ENCODE results near the gene SPATA32.

The SPATA32 gene

GRCh38 chr17:45236282-45236606, 25.6 kb downstream of the SPATA32 start:
- no peak overlapping the region for H3K4me3 ChIP-seq (ENCODE audit: low read depth in 1 of 2, low read length in 2 of 2)
- no peaks in the 10 kb centered on the region for H3K9me3 ChIP-seq (ENCODE audit: insufficient read depth, low read length, severe bottlenecking)
- peaks cover 51% of the 10 kb centered on the region for H4K20me1 ChIP-seq (ENCODE audit: insufficient read depth, low read length)
- DNase-seq, result no peak
- peaks cover 94% of the 10 kb centered on the region for H3K36me3 ChIP-seq (ENCODE audit: insufficient read depth, low read length)
- H3K79me2 ChIP-seq (ENCODE audit: insufficient read depth, low read length), result peaks cover 50% of the 10 kb centered on the region
- H2AFZ ChIP-seq (ENCODE audit: low read depth, low read length), result no peak overlapping the region
- H3K27ac ChIP-seq (ENCODE audit: low read length), result peak overlapping the region; percentile 71
- no peak for TF ChIP-seq EZH2 (IDR thresholded peaks at IDR 0.05; ENCODE audit: borderline replicate concordance, low read depth, low read length, severe bottlenecking)
- TF ChIP-seq CTCF (IDR thresholded peaks at IDR 0.05; ENCODE audit: borderline replicate concordance, extremely low read depth, low read length, poor library complexity, severe bottlenecking), result no peak
- no peaks in the 10 kb centered on the region for H3K27me3 ChIP-seq (ENCODE audit: insufficient read depth, low read length, poor library complexity)
- no peak overlapping the region for H3K9ac ChIP-seq (ENCODE audit: low read depth, low read length)
- H3K4me1 ChIP-seq (ENCODE audit: insufficient read depth, low read length), result no peaks in the 10 kb centered on the region
- no peak for ATAC-seq (ENCODE audit: insufficient read depth, low read depth)
- no peak overlapping the region for H3K4me2 ChIP-seq (ENCODE audit: insufficient read depth, low read length)

- Histone ChIP-seq H3K27ac (ENCODE audit: low read length) (peak overlapping the region; percentile 71), H3K9ac (ENCODE audit: low read depth, low read length) (no peak overlapping the region)
- DNase-seq, result peak; percentile 79
Measured at GRCh38 chr17:45235416-45236281, 26.2 kb downstream of the SPATA32 start.

GRCh38 chr17:45234641-45235415, 27.1 kb downstream of the SPATA32 start:
- Histone ChIP-seq H2AFZ (ENCODE audit: low read depth, low read length) (no peak overlapping the region), H3K79me2 (ENCODE audit: insufficient read depth, low read length) (peaks cover 64% of the 10 kb centered on the region), H3K4me3 (ENCODE audit: low read depth in 1 of 2, low read length in 2 of 2) (no peak overlapping the region), H3K4me1 (ENCODE audit: insufficient read depth, low read length) (peaks cover 8% of the 10 kb centered on the region; the same call in 1 of the 2 replicates), H3K36me3 (ENCODE audit: insufficient read depth, low read length) (peaks cover 91% of the 10 kb centered on the region), H3K27me3 (ENCODE audit: insufficient read depth, low read length, poor library complexity) (no peaks in the 10 kb centered on the region), H3K4me2 (ENCODE audit: insufficient read depth, low read length) (no peak overlapping the region), H4K20me1 (ENCODE audit: insufficient read depth, low read length) (peaks cover 64% of the 10 kb centered on the region), H3K27ac (ENCODE audit: low read length) (peak overlapping the region; percentile 51), H3K9me3 (ENCODE audit: insufficient read depth, low read length, severe bottlenecking) (no peaks in the 10 kb centered on the region), H3K9ac (ENCODE audit: low read depth, low read length) (no peak overlapping the region)
- ATAC-seq (ENCODE audit: insufficient read depth, low read depth) (peak; percentile 75), DNase-seq (peak; percentile 66)
- TF ChIP-seq EZH2 (IDR thresholded peaks at IDR 0.05; ENCODE audit: borderline replicate concordance, low read depth, low read length, severe bottlenecking) (no peak), CTCF (IDR thresholded peaks at IDR 0.05; ENCODE audit: borderline replicate concordance, extremely low read depth, low read length, poor library complexity, severe bottlenecking) (peak; percentile 68)

More at GRCh38 chr17:45235416-45236281, 26.2 kb downstream of the SPATA32 start:
- H3K4me1 ChIP-seq (ENCODE audit: insufficient read depth, low read length), result no peaks in the 10 kb centered on the region
- peaks cover 91% of the 10 kb centered on the region for H3K36me3 ChIP-seq (ENCODE audit: insufficient read depth, low read length)
- no peaks in the 10 kb centered on the region for H3K9me3 ChIP-seq (ENCODE audit: insufficient read depth, low read length, severe bottlenecking)
- H3K27me3 ChIP-seq (ENCODE audit: insufficient read depth, low read length, poor library complexity), result no peaks in the 10 kb centered on the region
- H4K20me1 ChIP-seq (ENCODE audit: insufficient read depth, low read length), result peaks cover 56% of the 10 kb centered on the region
- peak; percentile 93 for TF ChIP-seq CTCF (IDR thresholded peaks at IDR 0.05; ENCODE audit: borderline replicate concordance, extremely low read depth, low read length, poor library complexity, severe bottlenecking)
- TF ChIP-seq EZH2 (IDR thresholded peaks at IDR 0.05; ENCODE audit: borderline replicate concordance, low read depth, low read length, severe bottlenecking), result no peak
- no peak overlapping the region for H3K4me3 ChIP-seq (ENCODE audit: low read depth in 1 of 2, low read length in 2 of 2)
- peak; percentile 83 for ATAC-seq (ENCODE audit: insufficient read depth, low read depth)
- H2AFZ ChIP-seq (ENCODE audit: low read depth, low read length), result no peak overlapping the region
- H3K4me2 ChIP-seq (ENCODE audit: insufficient read depth, low read length), result no peak overlapping the region
- H3K79me2 ChIP-seq (ENCODE audit: insufficient read depth, low read length), result peaks cover 56% of the 10 kb centered on the region

Measured in DND-41 (cell line).